ENCODE measurements around the gene GIMAP6. TPM values are rescaled to one million over a fixed set of nuclear protein-coding genes. Genes with fewer than 3 reads are reported as not detected.
"Not testable (repeated sequence)": the region's sequence is repeated elsewhere in the genome, so short reads cannot be mapped to it uniquely, and the experiment has no call there.

GIMAP6 gene
- total RNA-seq, 1 donor = 0.18 TPM

GRCh38 chr7:150580638-150581394, 51.4 kb downstream of the GIMAP6 start:
- no peak for DNase-seq (ENCODE audit: low read depth)
- TF ChIP-seq CTCF (IDR thresholded peaks at IDR 0.05; ENCODE audit: insufficient read depth, low read length) = no peak
- no peak overlapping the region for H3K4me3 ChIP-seq (ENCODE audit: low read depth, low read length)

GRCh38 chr7:150579979-150580637, 52.1 kb downstream of the GIMAP6 start:
- not testable (repeated sequence) for H3K4me3 ChIP-seq (ENCODE audit: low read depth, low read length); DNase-seq (ENCODE audit: low read depth)

Other genes starting within 250 kb of the GIMAP6 start
- 0.09 and 0.16 TPM in 2 replicates for gene GIMAP8, start 181.8 kb downstream of the GIMAP6 start, total RNA-seq (ENCODE audit: low replicate concordance)
- gene GIMAP7, start 117.5 kb downstream of the GIMAP6 start, total RNA-seq (ENCODE audit: low replicate concordance) = not detected in 2 replicates
- 0.18 and 1.3 TPM in 2 replicates for gene GIMAP4, start 65.0 kb downstream of the GIMAP6 start, total RNA-seq (ENCODE audit: low replicate concordance)
- 0.27 and 0.98 TPM in 2 replicates for gene GIMAP2, start 53.3 kb upstream of the GIMAP6 start, total RNA-seq (ENCODE audit: low replicate concordance)
- not detected in 2 replicates for gene GIMAP1, start 84.2 kb upstream of the GIMAP6 start, total RNA-seq (ENCODE audit: low replicate concordance)
- not detected in 2 replicates for gene GIMAP5, start 105.0 kb upstream of the GIMAP6 start, total RNA-seq (ENCODE audit: low replicate concordance)
- gene TMEM176B, start 168.0 kb upstream of the GIMAP6 start, total RNA-seq (ENCODE audit: low replicate concordance) = 1.9 TPM in 1 of 2 replicates, not detected in the other
- not detected in 2 replicates for gene TMEM176A, start 168.4 kb upstream of the GIMAP6 start, total RNA-seq (ENCODE audit: low replicate concordance)
- not detected in 2 replicates for gene AOC1, start 220.1 kb upstream of the GIMAP6 start, total RNA-seq (ENCODE audit: low replicate concordance)

Data from fibroblast of the aortic adventitia (primary cell).